Neutrophil (primary cell): Measurements from ENCODE around the gene SOX5.

Experiments used
- H3K27ac ChIP-seq: fragments of 200-600 bp; sonication (generic); 2 replicates; pipeline ENCODE4 v1.5.1; 2016; ENCODE audit warnings: mild to moderate bottlenecking, moderate library complexity
- H3K27me3 ChIP-seq: fragments of 200-600 bp; sonication (generic); 2 replicates; pipeline ENCODE4 v1.6.0; 2016; ENCODE audit warnings: mild to moderate bottlenecking
- H3K36me3 ChIP-seq: fragments of 200-600 bp; sonication (generic); 2 replicates; pipeline ENCODE4 v1.5.1; 2017
- H3K4me1 ChIP-seq, 2 experiments: fragments of 200-600 bp in 1 of 2; sonication (generic) in 1 of 2; 1 replicate in 1 of 2; 2 replicates in 1 of 2; pipeline versions ENCODE4 v1.5.1 to v1.6.1; 2013 to 2016; ENCODE audit warnings: low read depth in 1 of 2, low read length in 1 of 2, mild to moderate bottlenecking in 1 of 2, moderate library complexity in 1 of 2; ENCODE audit not compliant: control insufficient read depth in 1 of 2, insufficient read depth in 1 of 2
- H3K4me3 ChIP-seq, 2 experiments: fragments of 200-600 bp in 1 of 2; sonication (generic) in 1 of 2; 1 replicate in 1 of 2; 2 replicates in 1 of 2; pipeline ENCODE4 v1.5.1; 2013 to 2016; ENCODE audit warnings: low read depth in 1 of 2, low read length in 1 of 2, mild to moderate bottlenecking in 1 of 2, moderate library complexity in 1 of 2
- H3K9me3 ChIP-seq: fragments of 200-600 bp; sonication (generic); 2 replicates; pipeline ENCODE4 v1.5.1; 2016
- CTCF ChIP-seq: fragments of 200-600 bp; sonication (generic); IDR thresholded peaks from 2 replicates; pipeline ENCODE4 v1.5.1; 2016; ENCODE audit warnings: antibody characterized with exemption

Gene SOX5

GRCh38 chr12:23893611-23894010 is 55.9 kb downstream of the SOX5 start:
- Histone ChIP-seq H3K9me3 (no peaks in the 10 kb centered on the region), H3K27me3 (no peaks in the 10 kb centered on the region), H3K27ac (no peak overlapping the region), H3K36me3 (no peaks in the 10 kb centered on the region), H3K4me1 (no peaks in the 10 kb centered on the region), H3K4me3 (no peak overlapping the region)
- no peak for TF ChIP-seq CTCF

- Histone ChIP-seq H3K9me3 (no peaks in the 10 kb centered on the region), H3K27ac (no peak overlapping the region), H3K36me3 (no peaks in the 10 kb centered on the region), H3K27me3 (no peaks in the 10 kb centered on the region), H3K4me3 (no peak overlapping the region), H3K4me1 (no peaks in the 10 kb centered on the region)
- TF ChIP-seq CTCF, result no peak
Observed at GRCh38 chr12:23891115-23891514, 58.4 kb downstream of the SOX5 start.

- TF ChIP-seq CTCF, result no peak
- no peak overlapping the region for H3K27ac ChIP-seq
- no peaks in the 10 kb centered on the region for H3K9me3 ChIP-seq
- H3K4me1 ChIP-seq, result no peaks in the 10 kb centered on the region
- no peaks in the 10 kb centered on the region for H3K27me3 ChIP-seq
- H3K4me3 ChIP-seq, result no peak overlapping the region
- H3K36me3 ChIP-seq, result no peaks in the 10 kb centered on the region
Observed at GRCh38 chr12:23889069-23889440, 60.4 kb downstream of the SOX5 start.

- H3K4me1 ChIP-seq, result no peaks in the 10 kb centered on the region
- H3K4me3 ChIP-seq, result no peak overlapping the region
- H3K36me3 ChIP-seq, result no peaks in the 10 kb centered on the region
- no peaks in the 10 kb centered on the region for H3K9me3 ChIP-seq
- TF ChIP-seq CTCF, result no peak
- no peaks in the 10 kb centered on the region for H3K27me3 ChIP-seq
- H3K27ac ChIP-seq, result no peak overlapping the region
Observed at GRCh38 chr12:23888396-23889068, 60.9 kb downstream of the SOX5 start.

GRCh38 chr12:23887055-23887835 is 62.2 kb downstream of the SOX5 start:
- no peaks in the 10 kb centered on the region for H3K9me3 ChIP-seq
- H3K4me1 ChIP-seq, result no peaks in the 10 kb centered on the region
- H3K27me3 ChIP-seq, result no peaks in the 10 kb centered on the region
- no peak overlapping the region for H3K27ac ChIP-seq
- H3K36me3 ChIP-seq, result no peaks in the 10 kb centered on the region
- no peak for TF ChIP-seq CTCF
- H3K4me3 ChIP-seq, result no peak overlapping the region
